Neuronal stem cell (in vitro differentiated cells): ENCODE data around the gene SOX18.

Source experiments
- DNase-seq: peaks from one replicate; pipeline ENCODE4 v3.0.0-alpha.2; 2013; ENCODE audit warnings: low spot score
- H2AFZ ChIP-seq: one replicate; pipeline ENCODE4 v1.6.1; 2013; ENCODE audit warnings: mild to moderate bottlenecking, low read length, inconsistent platforms
- H2AK5ac ChIP-seq: 2 replicates; pipeline ENCODE4 v1.6.1; 2013; ENCODE audit warnings: low read depth, mild to moderate bottlenecking, inconsistent platforms, low read length, moderate library complexity, mixed read lengths
- H2BK120ac ChIP-seq: 2 replicates; pipeline ENCODE4 v1.6.1; 2013; ENCODE audit warnings: low read depth, mild to moderate bottlenecking, inconsistent platforms, low read length, moderate library complexity, mixed read lengths
- H2BK12ac ChIP-seq: one replicate; pipeline ENCODE4 v1.6.1; 2013; ENCODE audit warnings: low read length, inconsistent platforms
- H2BK15ac ChIP-seq: 2 replicates; pipeline ENCODE4 v1.6.1; 2013; ENCODE audit warnings: mild to moderate bottlenecking, low read length, inconsistent platforms, mixed read lengths
- H2BK5ac ChIP-seq: one replicate; pipeline ENCODE4 v1.6.1; 2013; ENCODE audit warnings: inconsistent platforms, mild to moderate bottlenecking, low read length, moderate library complexity
- H3K14ac ChIP-seq: one replicate; pipeline ENCODE4 v1.6.1; 2013; ENCODE audit warnings: low read length, inconsistent platforms
- H3K18ac ChIP-seq: 2 replicates; pipeline ENCODE4 v1.6.1; 2013; ENCODE audit warnings: low read length, inconsistent platforms
- H3K23ac ChIP-seq: 2 replicates; pipeline ENCODE4 v1.6.1; 2013; ENCODE audit warnings: low read depth, mild to moderate bottlenecking, mixed read lengths, low read length, inconsistent platforms; ENCODE audit not compliant: poor library complexity
- H3K27ac ChIP-seq: replicated peaks from 3 replicates; pipeline ENCODE4 v1.5.1; 2013; ENCODE audit warnings: low read length, inconsistent platforms
- H3K27me3 ChIP-seq, 3 experiments: 2 replicates each; pipeline ENCODE4 v1.6.1; 2013; ENCODE audit warnings: low read length in 3 of 3, mild to moderate bottlenecking in 2 of 3, inconsistent platforms in 1 of 3, low read depth in 1 of 3, mixed read lengths in 1 of 3, moderate library complexity in 1 of 3; ENCODE audit not compliant: control insufficient read depth in 3 of 3, insufficient read depth in 3 of 3
- H3K36me3 ChIP-seq, 2 donors: replicated peaks in 1 of 2; 2 replicates each; pipeline ENCODE4 v1.6.1; 2013; ENCODE audit warnings: low read length in 2 of 2; ENCODE audit not compliant: control insufficient read depth in 2 of 2, insufficient read depth in 2 of 2
- H3K4ac ChIP-seq: 2 replicates; pipeline ENCODE4 v1.6.1; 2013; ENCODE audit warnings: inconsistent platforms, mild to moderate bottlenecking, low read length, moderate library complexity
- H3K4me1 ChIP-seq, 2 donors: 1 replicate in 1 of 2; 2 replicates in 1 of 2; pipeline ENCODE4 v1.6.1; 2013; ENCODE audit warnings: low read length in 2 of 2, low read depth in 1 of 2; ENCODE audit not compliant: control insufficient read depth in 2 of 2, insufficient read depth in 1 of 2
- H3K4me2 ChIP-seq: one replicate; pipeline ENCODE4 v1.6.1; 2013; ENCODE audit warnings: mild to moderate bottlenecking, low read length, inconsistent platforms; ENCODE audit not compliant: insufficient read depth, poor library complexity, severe bottlenecking
- H3K4me3 ChIP-seq, 2 donors: 2 replicates each; pipeline ENCODE4 v1.5.1; 2013; ENCODE audit warnings: low read length in 2 of 2, mild to moderate bottlenecking in 2 of 2, inconsistent platforms in 1 of 2, moderate library complexity in 1 of 2
- H3K79me1 ChIP-seq: one replicate; pipeline ENCODE4 v1.6.1; 2013; ENCODE audit warnings: low read depth, mild to moderate bottlenecking, inconsistent platforms, low read length, moderate library complexity
- H3K9ac ChIP-seq: one replicate; pipeline ENCODE4 v1.6.1; 2013; ENCODE audit warnings: mild to moderate bottlenecking, low read depth, low read length, inconsistent platforms; ENCODE audit not compliant: poor library complexity
- H3K9me3 ChIP-seq, 2 donors: replicated peaks in 1 of 2; 2 replicates each; pipeline versions ENCODE3 to v1.6.1; 2013; ENCODE audit warnings: low read length in 2 of 2, mild to moderate bottlenecking in 2 of 2, inconsistent platforms in 1 of 2, low read depth in 1 of 2, mixed read lengths in 1 of 2, moderate library complexity in 1 of 2; ENCODE audit not compliant: control insufficient read depth in 2 of 2, insufficient read depth in 1 of 2
- H4K8ac ChIP-seq: one replicate; pipeline ENCODE4 v1.6.1; 2013; ENCODE audit warnings: low read depth, mild to moderate bottlenecking, inconsistent platforms, low read length, moderate library complexity
- H4K91ac ChIP-seq: one replicate; pipeline ENCODE4 v1.6.1; 2013; ENCODE audit warnings: low read length, low read depth, mild to moderate bottlenecking, inconsistent platforms; ENCODE audit not compliant: poor library complexity
- WGBS, 2 donors: extraction: QIAGEN DNeasy Blood & Tissue Kit; methylation state at CpG; one replicate each; pipeline ENCODE4 v1.1.7; 2013; ENCODE audit warnings: missing lambda C conversion rate in 2 of 2, mixed read lengths in 1 of 2; ENCODE audit not compliant: insufficient read length in 2 of 2, insufficient replicate concordance in 1 of 2; ENCODE audit errors: extremely low coverage in 2 of 2; 5-methylcytosine and 5-hydroxymethylcytosine counted together

SOX18 gene

DNA sequence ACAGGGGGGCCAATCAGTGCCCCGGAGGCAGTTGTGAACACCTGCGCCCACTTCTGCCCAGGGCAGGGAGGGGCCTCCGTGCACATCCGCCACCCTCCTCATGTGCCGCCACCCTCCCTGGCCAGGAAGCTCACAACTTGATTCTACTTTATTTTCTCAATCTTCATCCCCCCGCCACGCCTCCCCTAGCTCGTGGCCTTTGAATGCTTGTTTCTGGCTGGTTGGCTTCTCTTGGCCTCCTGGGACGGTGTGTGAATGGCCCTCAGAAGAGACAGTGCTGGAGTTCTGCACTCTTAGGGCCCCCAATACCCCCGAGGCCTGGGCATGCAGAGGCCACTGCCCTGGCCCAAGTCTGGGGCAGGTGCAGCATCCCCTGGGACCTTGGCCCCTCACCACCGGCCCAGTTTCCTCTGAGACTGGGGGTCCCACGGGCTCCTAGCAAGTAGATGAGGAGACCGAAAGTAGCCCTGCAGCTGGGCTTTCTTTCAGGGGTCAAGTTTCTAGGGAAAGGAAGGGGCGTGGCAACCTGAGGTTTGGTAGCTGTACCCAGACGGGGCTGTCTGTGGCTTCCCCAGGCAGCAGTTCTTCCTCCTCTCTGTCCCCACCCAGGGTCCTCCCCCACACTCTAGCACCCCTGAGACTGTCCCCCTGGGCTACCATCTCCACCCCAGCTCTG lies 28.6 kb upstream of the SOX18 start:
- no peak overlapping the region for H3K27ac ChIP-seq
- peak overlapping the region; percentile 44 for H3K9ac ChIP-seq
- WGBS, 2 donors, result no CpG with 5 or more reads among the region's 15 CpGs
- peak overlapping the region; percentile 73 for H2BK12ac ChIP-seq
- H3K18ac ChIP-seq, result peak overlapping the region; percentile 27
- H3K4me1 ChIP-seq, result peaks cover 24 to 46% of the 10 kb centered on the region in 2 donors
- H2BK15ac ChIP-seq, result no peak overlapping the region
- peaks cover 9% of the 10 kb centered on the region for H3K79me1 ChIP-seq
- H3K4me3 ChIP-seq, result no peak overlapping the region
- no peaks in the 10 kb centered on the region for H3K9me3 ChIP-seq
- H2BK5ac ChIP-seq, result no peak overlapping the region
- H3K36me3 ChIP-seq, result peaks cover 0 to 1% of the 10 kb centered on the region in 2 donors
- H3K23ac ChIP-seq, result peak overlapping the region; percentile 65
- no peak overlapping the region for H3K4me2 ChIP-seq
- H2AFZ ChIP-seq, result no peak overlapping the region
- H4K8ac ChIP-seq, result no peak overlapping the region
- peak overlapping the region; percentile 63 for H2AK5ac ChIP-seq
- H4K91ac ChIP-seq, result no peak overlapping the region
- H3K14ac ChIP-seq, result no peak overlapping the region
- peaks cover 0 to 13% (median 13%) of the 10 kb centered on the region in 3 experiments for H3K27me3 ChIP-seq
- no peak for DNase-seq
- no peak overlapping the region for H2BK120ac ChIP-seq
- no peak overlapping the region for H3K4ac ChIP-seq

DNA sequence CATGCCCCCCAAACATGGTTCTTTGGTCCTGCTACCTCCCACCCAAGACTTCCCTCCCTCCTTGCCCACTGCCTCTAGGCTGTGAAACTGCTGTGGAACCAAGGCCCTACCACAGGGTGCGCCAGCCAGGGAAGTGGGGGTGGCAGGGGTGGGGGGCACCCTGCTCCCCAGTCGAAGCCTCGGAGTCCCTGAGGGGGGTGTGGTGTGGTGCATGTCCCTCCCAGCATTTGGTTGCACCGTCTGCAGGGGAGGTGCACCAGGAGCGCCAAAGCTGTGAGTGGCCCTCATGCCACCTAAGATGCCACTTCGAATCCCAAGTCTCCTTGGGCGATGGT lies 28.1 kb upstream of the SOX18 start:
- peak overlapping the region; percentile 22 for H2BK12ac ChIP-seq
- H2BK15ac ChIP-seq, result no peak overlapping the region
- no peak overlapping the region for H3K4me2 ChIP-seq
- peak overlapping the region; percentile 44 for H3K9ac ChIP-seq
- no peak overlapping the region for H3K4me3 ChIP-seq
- H3K23ac ChIP-seq, result peak overlapping the region; percentile 65
- H3K4me1 ChIP-seq, result peaks cover 22 to 42% of the 10 kb centered on the region in 2 donors
- H2AK5ac ChIP-seq, result peak overlapping the region; percentile 63
- DNase-seq, result no peak
- peaks cover 0 to 10% (median 8%) of the 10 kb centered on the region in 3 experiments for H3K27me3 ChIP-seq
- WGBS, 2 donors, result no CpG with 5 or more reads among the region's 7 CpGs
- no peaks in the 10 kb centered on the region for H3K9me3 ChIP-seq
- no peak overlapping the region for H2AFZ ChIP-seq
- H4K8ac ChIP-seq, result no peak overlapping the region
- H3K36me3 ChIP-seq, result peaks cover 0 to 2% of the 10 kb centered on the region in 2 donors
- H3K4ac ChIP-seq, result no peak overlapping the region
- H3K18ac ChIP-seq, result peak overlapping the region; percentile 27
- no peak overlapping the region for H4K91ac ChIP-seq
- H3K27ac ChIP-seq, result no peak overlapping the region
- peak overlapping the region; percentile 56 for H3K14ac ChIP-seq
- H2BK120ac ChIP-seq, result no peak overlapping the region
- H3K79me1 ChIP-seq, result peaks cover 9% of the 10 kb centered on the region
- no peak overlapping the region for H2BK5ac ChIP-seq

DNA sequence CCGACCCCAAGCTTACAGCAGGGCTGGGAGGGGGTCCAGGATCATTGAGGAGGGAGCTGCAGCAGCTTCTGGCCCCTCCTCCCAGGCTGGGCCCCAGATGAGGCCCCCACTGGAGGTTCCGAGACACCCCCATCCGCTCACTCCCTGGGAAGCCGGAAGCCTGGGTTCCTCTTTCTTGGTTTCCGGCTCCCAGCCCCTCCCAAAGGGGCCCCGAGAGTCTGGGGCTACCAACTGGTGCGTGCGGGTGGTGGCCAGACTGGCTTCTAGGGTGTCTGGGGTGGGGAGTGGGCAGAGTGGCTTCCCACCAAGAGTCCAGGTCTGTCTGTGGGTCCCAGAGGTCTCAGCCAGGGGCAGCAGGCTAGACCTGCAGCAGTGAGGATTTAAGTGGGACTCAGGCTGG lies 27.7 kb upstream of the SOX18 start:
- peaks cover 19 to 38% of the 10 kb centered on the region in 2 donors for H3K4me1 ChIP-seq
- no peak overlapping the region for H3K18ac ChIP-seq
- peak overlapping the region; percentile 44 for H3K9ac ChIP-seq
- no peak overlapping the region for H3K4ac ChIP-seq
- peak overlapping the region; percentile 84 for H2AK5ac ChIP-seq
- H2AFZ ChIP-seq, result no peak overlapping the region
- no peak overlapping the region for H2BK120ac ChIP-seq
- no peak overlapping the region for H3K4me3 ChIP-seq
- H3K27ac ChIP-seq, result no peak overlapping the region
- peak overlapping the region; percentile 66 for H2BK5ac ChIP-seq
- H4K8ac ChIP-seq, result no peak overlapping the region
- no peak overlapping the region for H3K23ac ChIP-seq
- peaks cover 10% of the 10 kb centered on the region for H3K79me1 ChIP-seq
- no peak overlapping the region for H4K91ac ChIP-seq
- WGBS, 2 donors, result no CpG with 5 or more reads among the region's 8 CpGs
- DNase-seq, result no peak
- H2BK12ac ChIP-seq, result no peak overlapping the region
- peaks cover 0 to 9% (median 4%) of the 10 kb centered on the region in 3 experiments for H3K27me3 ChIP-seq
- H3K14ac ChIP-seq, result no peak overlapping the region
- no peaks in the 10 kb centered on the region for H3K9me3 ChIP-seq
- H3K36me3 ChIP-seq, result peaks cover 4 to 6% of the 10 kb centered on the region in 2 donors
- H2BK15ac ChIP-seq, result no peak overlapping the region
- H3K4me2 ChIP-seq, result no peak overlapping the region

- Histone ChIP-seq H3K9ac (no peak overlapping the region), H3K18ac (no peak overlapping the region), H2BK15ac (no peak overlapping the region), H3K79me1 (peaks cover 11% of the 10 kb centered on the region), H3K14ac (no peak overlapping the region), H3K4me1 (peaks cover 17 to 30% of the 10 kb centered on the region in 2 donors), H3K4me3 (no peak overlapping the region), H3K27me3 (peaks cover 0 to 2% (median under 1%) of the 10 kb centered on the region in 3 experiments), H4K91ac (no peak overlapping the region), H3K9me3 (no peaks in the 10 kb centered on the region), H3K4ac (no peak overlapping the region), H3K23ac (no peak overlapping the region), H4K8ac (no peak overlapping the region), H2BK5ac (peak overlapping the region; percentile 66), H2BK12ac (no peak overlapping the region), H2AFZ (no peak overlapping the region), H2BK120ac (no peak overlapping the region), H3K4me2 (no peak overlapping the region), H3K36me3 (peaks cover 10 to 11% of the 10 kb centered on the region in 2 donors), H2AK5ac (peak overlapping the region; percentile 84), H3K27ac (no peak overlapping the region)
- no peak for DNase-seq
- no CpG with 5 or more reads among the region's 22 CpGs for WGBS, 2 donors
Measured at GRCh38 chr20:64076061-64076997, 26.9 kb upstream of the SOX18 start.
